Lung (tissue), 12 donors: Measurements from ENCODE around the gene ASCL2. TPM values are rescaled to one million over a fixed set of nuclear protein-coding genes. Genes with fewer than 3 reads are reported as not detected.
"Not testable (repeated sequence)": the region's sequence is repeated elsewhere in the genome, so short reads cannot be mapped to it uniquely, and the experiment has no call there.

ENCODE experiments used
- ATAC-seq: fragments of 200-7000 bp; cut with Tn5 transposase; one replicate; pipeline ENCODE4 v1.9.1; 2020; ENCODE audit warnings: moderate number of reproducible peaks; ENCODE audit not compliant: insufficient read depth, low FRiP score
- DNase-seq, 3 donors: peaks; one replicate each; pipeline ENCODE4 v3.0.0-alpha.2; 2013 to 2017
- H3K27ac ChIP-seq, 2 donors: one replicate each; pipeline ENCODE4 v1.5.1; 2013; ENCODE audit warnings: mild to moderate bottlenecking in 2 of 2, moderate library complexity in 2 of 2, control low read depth in 1 of 2, inconsistent platforms in 1 of 2, low read depth in 1 of 2, low read length in 1 of 2
- H3K27me3 ChIP-seq, 3 donors: one replicate each; pipeline ENCODE4 v1.5.1; 2013; ENCODE audit warnings: low read length in 2 of 3; ENCODE audit not compliant: control insufficient read depth in 3 of 3, insufficient read depth in 3 of 3
- H3K36me3 ChIP-seq, 4 donors: one replicate each; pipeline ENCODE4 v1.5.1; 2013; ENCODE audit warnings: low read length in 4 of 4, mild to moderate bottlenecking in 1 of 4, moderate library complexity in 1 of 4; ENCODE audit not compliant: control insufficient read depth in 4 of 4, insufficient read depth in 4 of 4
- H3K4me1 ChIP-seq, 5 donors: one replicate each; pipeline ENCODE4 v1.5.1; 2013; ENCODE audit warnings: low read length in 5 of 5, mild to moderate bottlenecking in 2 of 5, moderate library complexity in 1 of 5; ENCODE audit not compliant: control insufficient read depth in 5 of 5, insufficient read depth in 5 of 5
- H3K4me3 ChIP-seq: one replicate; pipeline ENCODE4 v1.5.1; 2013; ENCODE audit warnings: mild to moderate bottlenecking, control low read depth, moderate library complexity
- H3K9ac ChIP-seq, 2 donors: one replicate each; pipeline ENCODE4 v1.5.1; 2013; ENCODE audit warnings: low read length in 2 of 2, control low read depth in 1 of 2; ENCODE audit not compliant: insufficient read depth in 1 of 2
- H3K9me3 ChIP-seq, 4 donors: one replicate each; pipeline ENCODE4 v1.5.1; 2013; ENCODE audit warnings: low read length in 3 of 4, mild to moderate bottlenecking in 1 of 4, moderate library complexity in 1 of 4; ENCODE audit not compliant: control insufficient read depth in 4 of 4, insufficient read depth in 3 of 4
- CTCF ChIP-seq: IDR thresholded peaks from 2 replicates; pipeline ENCODE4 v1.5.1; 2012; ENCODE audit warnings: mild to moderate bottlenecking; ENCODE audit errors: control extremely low read depth, extremely low read depth
- WGBS, 2 donors: extraction: QIAGEN DNeasy Blood & Tissue Kit; methylation state at CpG; one replicate each; pipeline ENCODE4 v1.1.7; 2013; 5-methylcytosine and 5-hydroxymethylcytosine counted together
- polyA plus RNA-seq, 2 donors: library from polyadenylated mRNA; stranded (reverse); fragments of 200-250 nt; gene quantifications; one replicate each; pipeline ENCODE4 v1.2.1, GENCODE V29; 2013
- total RNA-seq, 2 donors: library from RNA; depleted of rRNA in 1 of 2; stranded (reverse); fragments of >200 nt in 1 of 2; gene quantifications; one replicate each; pipeline ENCODE4 v1.2.1, GENCODE V29; 2014 to 2021
- donor health status: control.
- donor health status: control.
- donor health status: Bipolar disorder and iron deficiency.
- donor health status: healthy.
- donor health status: DM: yes; HTN: yes; CAD: no.

ASCL2 gene
- total and polyA plus RNA-seq, 4 donors = 0.94 to 2.4 (median 2.2) TPM; not detected in 1

GRCh38 chr11:2289859-2290258 is 19.5 kb upstream of the ASCL2 start:
- no peak for ATAC-seq
- Histone ChIP-seq H3K27ac (peak overlapping the region in 1 of 2 donors; percentile 58), H3K4me3 (no peak overlapping the region), H3K4me1 (peaks cover 0 to 17% (median 4%) of the 10 kb centered on the region in 5 donors), H3K27me3 (no peaks in the 10 kb centered on the region), H3K36me3 (no peaks in the 10 kb centered on the region), H3K9ac (no peak overlapping the region), H3K9me3 (no peaks in the 10 kb centered on the region)
- peak in 1 of 3 donors; percentile 16 for DNase-seq
- TF ChIP-seq CTCF = no peak
- 72 to 88% methylated on average over 10 of the region's 10 CpGs for WGBS, 2 donors

- Histone ChIP-seq H3K9me3 (no peaks in the 10 kb centered on the region), H3K9ac (no peak overlapping the region), H3K4me1 (peaks cover 0 to 17% (median 4%) of the 10 kb centered on the region in 5 donors), H3K27me3 (no peaks in the 10 kb centered on the region), H3K27ac (peak overlapping the region in 1 of 2 donors; percentile 58), H3K4me3 (no peak overlapping the region), H3K36me3 (no peaks in the 10 kb centered on the region)
- no peak for ATAC-seq
- no peak for TF ChIP-seq CTCF
- 71 to 77% methylated on average over 6 of the region's 6 CpGs for WGBS, 2 donors
- peak in 1 of 3 donors; percentile 10 for DNase-seq
Measured at GRCh38 chr11:2289350-2289749, 19.0 kb upstream of the ASCL2 start.

GRCh38 chr11:2287091-2287490 is 16.7 kb upstream of the ASCL2 start:
- DNase-seq (peak; percentile 82 to 91 (median 89)), ATAC-seq (no peak)
- peaks cover 0 to 3% (median 0%) of the 10 kb centered on the region in 4 donors for H3K9me3 ChIP-seq
- H3K27ac ChIP-seq = peak overlapping the region in 1 of 2 donors; percentile 43
- 37 to 42% methylated on average over 16 of the region's 16 CpGs for WGBS, 2 donors
- no peaks in the 10 kb centered on the region for H3K27me3 ChIP-seq
- H3K36me3 ChIP-seq = no peaks in the 10 kb centered on the region
- no peak overlapping the region for H3K4me3 ChIP-seq
- peaks cover 0 to 17% (median 4%) of the 10 kb centered on the region in 5 donors for H3K4me1 ChIP-seq
- H3K9ac ChIP-seq = peak overlapping the region in 1 of 2 donors; percentile 57
- no peak for TF ChIP-seq CTCF

- not testable (repeated sequence) for DNase-seq, H3K36me3 ChIP-seq, H3K9ac ChIP-seq, H3K9me3 ChIP-seq, ATAC-seq, H3K27ac ChIP-seq, H3K4me3 ChIP-seq, H3K27me3 ChIP-seq
- WGBS, 2 donors = 94 to 97% methylated on average over 10 to 13 of the region's 13 CpGs
- peaks cover 0 to 17% (median 4%) of the 10 kb centered on the region in 5 donors for H3K4me1 ChIP-seq
Measured at GRCh38 chr11:2286350-2286749, 16.0 kb upstream of the ASCL2 start.
